Measurements from ENCODE around the gene HOXD11.

Gene HOXD11

DNA sequence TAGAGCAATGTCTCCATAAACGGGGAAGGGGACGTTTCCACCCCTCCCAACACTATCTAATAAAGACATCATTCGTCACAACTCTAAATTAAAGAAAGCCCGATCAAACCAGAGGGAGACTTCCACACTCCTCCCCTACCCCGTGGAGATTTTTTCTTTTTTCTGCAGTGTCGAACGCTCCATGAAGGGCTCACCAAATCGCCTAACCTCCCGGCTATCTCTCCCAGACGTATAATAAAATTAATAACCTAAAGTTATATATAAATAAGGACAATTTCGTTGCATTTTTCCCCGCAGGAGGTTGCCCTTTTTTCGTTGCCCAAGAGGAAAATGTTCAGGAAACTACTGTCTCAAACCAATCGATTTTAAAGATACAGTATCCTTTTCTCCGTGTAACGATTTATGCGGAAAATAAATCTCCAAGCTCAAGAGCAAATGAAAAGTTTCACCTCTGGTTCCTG is 25.7 kb upstream of the HOXD11 start:
- DNase-seq (ENCODE audit: low read depth in 2 of 2): no peak

GRCh38 chr2:176081837-176082524 is 25.1 kb upstream of the HOXD11 start:
- DNase-seq (ENCODE audit: low read depth in 2 of 2): no peak

DNA sequence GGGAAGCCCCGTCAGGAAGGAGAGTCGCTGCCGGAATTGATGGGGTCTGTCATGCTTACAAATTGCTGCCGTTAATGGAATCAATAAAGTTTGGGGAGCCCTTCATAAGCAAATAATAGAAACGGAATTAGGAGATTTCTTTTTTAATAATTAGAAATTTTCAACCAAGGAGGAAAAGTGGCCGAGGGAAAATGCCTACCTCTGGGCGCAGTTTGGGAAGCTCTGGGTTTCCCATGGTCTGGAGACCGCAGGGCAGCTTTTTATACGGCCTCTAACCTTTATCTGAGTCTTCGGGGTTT is 24.6 kb upstream of the HOXD11 start:
- DNase-seq (ENCODE audit: low read depth in 2 of 2): no peak

DNA sequence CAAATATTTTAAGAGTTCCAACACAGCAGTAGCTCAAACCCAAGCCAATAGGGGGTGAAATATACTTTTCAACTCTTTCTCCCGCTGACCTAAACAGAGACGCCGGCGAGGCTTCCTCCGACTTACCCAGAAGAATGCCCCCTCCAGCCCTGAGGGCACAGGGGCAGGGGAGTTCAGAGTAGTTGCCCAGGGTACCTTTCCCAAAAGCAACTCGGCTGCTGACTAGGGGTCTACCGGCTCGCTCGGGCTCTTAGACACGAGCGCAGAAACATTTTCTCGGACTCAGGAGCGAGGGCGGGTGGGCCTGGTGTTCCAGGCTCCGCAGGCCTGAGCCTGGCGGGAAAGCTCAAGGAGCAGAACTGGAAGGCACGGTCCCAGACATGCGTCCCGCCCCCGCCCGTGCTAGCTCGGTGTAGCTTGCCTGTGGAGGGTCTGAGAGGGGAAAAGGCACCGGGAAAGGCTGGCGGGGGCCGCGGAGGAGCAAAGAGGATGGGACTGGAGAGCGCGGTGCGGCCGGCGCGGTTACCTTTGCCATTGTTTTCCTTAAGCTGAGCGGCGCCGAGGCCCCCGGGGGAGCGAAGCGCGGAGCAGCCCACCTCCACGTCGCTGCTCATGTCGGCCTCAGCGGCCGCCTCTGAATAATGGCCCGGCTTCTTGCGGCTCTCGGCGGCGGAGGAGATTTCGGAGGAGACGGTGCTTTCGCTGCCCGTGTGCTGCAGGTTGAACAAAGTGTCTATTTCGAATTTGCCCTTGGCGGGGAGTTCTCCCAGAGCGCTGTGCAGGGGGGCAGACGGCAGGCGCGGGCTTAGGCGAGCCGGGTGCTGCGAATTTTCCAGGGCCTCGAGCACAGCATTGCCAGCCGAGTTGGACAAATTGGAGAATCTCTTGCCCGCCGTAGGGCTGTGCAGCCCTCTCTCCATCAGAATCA is 24.0 kb upstream of the HOXD11 start:
- DNase-seq (ENCODE audit: low read depth in 2 of 2): no peak

DNA sequence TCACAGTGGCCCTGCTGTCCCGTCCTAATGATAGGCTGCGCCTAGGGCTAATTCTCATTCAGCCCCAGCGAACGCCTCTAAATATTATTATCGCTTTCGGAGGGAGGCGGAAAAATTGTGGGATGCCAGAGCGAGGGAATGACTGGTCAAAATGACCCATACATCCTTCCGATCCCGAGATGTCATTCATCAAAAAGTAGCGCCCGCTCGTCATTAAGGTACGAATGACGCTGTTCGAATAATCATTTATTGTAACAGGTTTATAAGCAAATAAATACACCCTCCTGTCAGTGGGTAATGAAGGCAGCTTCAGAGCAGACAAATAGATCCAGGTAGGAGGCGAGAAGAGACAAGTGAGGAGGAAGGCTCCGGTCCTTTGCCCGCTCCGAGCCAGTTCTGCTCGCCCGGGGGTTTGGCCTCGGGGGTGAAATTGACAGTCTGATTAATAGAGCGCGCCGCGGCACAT is 23.3 kb upstream of the HOXD11 start, which contains the start of gene EVX2:
EVX2 (minus strand) TSS at position 167 of the 466 bp plus-strand sequence. CDS start 186 bp downstream, outside the sequence.
- DNase-seq (ENCODE audit: low read depth in 2 of 2): no peak

DNA sequence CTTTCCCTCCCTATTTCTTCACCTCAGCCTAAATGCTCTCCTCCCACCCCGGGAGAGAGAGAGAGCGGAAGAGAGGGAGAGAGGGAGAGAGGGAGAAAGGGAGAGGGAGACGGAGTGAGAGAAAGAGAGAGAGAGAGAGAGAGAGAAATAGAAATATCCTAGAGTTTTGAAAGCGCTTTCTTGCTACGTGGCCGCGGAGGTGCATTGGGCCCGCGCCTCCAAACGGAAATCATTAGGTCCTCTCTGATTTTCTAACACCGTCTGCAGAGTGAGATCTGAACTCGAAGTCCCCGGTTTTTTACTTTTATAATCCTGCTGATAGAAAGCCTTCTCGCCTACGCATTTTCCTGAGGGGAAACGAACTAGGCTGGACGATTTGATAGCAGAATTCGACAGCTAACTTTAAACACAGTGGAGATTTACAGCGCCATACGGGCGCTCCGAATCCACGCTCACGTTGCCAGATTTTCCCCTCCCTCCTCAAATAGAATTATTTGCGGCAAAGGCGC is 22.4 kb upstream of the HOXD11 start:
- DNase-seq (ENCODE audit: low read depth in 2 of 2): no peak

DNA sequence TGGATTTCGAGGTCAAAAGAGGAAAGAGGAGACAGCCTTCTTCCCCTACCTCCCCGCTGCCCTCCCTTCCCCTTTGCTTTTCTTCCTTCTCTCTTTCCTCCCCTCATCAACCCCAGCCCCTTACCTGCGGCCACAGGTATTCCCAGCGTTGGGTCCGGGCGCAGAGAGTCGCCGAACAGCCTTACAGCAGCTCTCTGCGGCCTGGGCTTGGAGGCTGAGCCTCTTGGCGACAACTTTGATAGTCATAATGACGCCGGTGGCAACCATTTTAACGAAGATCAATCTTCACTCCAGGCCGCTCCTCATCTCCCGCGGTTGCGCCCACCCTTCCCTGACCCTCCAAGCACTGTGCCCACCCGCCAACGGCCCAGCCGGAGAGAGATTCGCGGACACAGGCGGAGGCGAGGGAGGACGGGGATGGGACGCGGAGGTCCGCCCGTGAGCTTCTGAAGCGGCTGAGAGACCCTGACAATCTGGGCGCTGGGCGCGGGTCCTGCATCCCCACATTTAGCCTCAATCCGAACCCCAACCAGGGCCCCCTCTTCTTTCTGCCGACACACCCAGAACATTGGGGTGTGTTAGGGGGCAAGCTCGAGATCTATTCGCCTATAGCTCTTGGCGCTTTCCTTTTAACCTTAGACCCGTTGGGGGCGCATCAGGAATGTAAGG is 21.8 kb upstream of the HOXD11 start:
- DNase-seq (ENCODE audit: low read depth in 2 of 2): no peak

DNA sequence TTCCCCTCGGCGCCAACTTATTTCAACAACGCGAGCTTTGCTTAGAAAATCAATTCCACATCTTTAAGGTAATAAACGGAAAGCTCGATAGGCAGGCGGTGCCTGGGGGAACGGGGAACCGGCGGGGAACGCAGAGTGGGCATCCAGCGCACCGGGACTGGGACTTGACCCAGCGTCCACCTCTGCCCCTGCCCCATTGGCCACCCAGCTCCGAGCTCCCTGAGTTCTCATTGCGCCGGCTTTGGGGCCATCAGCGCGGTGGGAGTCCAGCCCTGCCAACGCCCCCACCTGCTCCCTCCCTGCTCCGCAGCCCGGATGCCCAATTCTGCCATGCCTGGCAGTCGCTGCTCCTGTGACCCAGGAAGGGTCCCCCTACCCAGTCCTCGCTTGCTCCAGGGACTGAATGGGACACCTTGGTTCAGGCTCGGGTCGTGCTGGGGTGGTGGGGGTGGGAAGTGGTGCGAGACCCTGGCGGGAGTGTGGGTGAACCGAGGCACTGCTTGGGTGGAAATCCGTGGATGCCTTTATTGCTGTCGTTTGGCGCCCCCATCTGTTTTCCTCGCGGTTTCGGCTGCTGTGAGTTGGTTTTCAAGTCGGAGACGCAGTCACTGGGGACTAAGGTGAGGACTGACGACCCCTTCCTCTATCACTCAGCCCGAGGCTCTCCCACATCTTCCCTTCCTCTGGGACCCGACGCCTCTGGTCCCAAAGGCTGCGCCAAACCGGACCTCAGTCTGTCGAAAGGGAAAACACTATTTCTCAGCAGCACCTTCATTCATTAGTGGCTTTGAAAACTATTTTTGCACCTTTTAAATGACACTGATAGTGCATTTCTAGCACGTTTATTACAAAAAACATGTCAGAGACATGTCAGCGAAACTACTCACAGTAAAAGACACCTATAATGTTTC is 21.0 kb upstream of the HOXD11 start:
- no peak for DNase-seq (ENCODE audit: low read depth in 2 of 2)

GRCh38 chr2:176087330-176088047 is 19.6 kb upstream of the HOXD11 start:
- DNase-seq (ENCODE audit: low read depth in 2 of 2): no peak

GRCh38 chr2:176088048-176088936 is 18.8 kb upstream of the HOXD11 start:
- no peak for DNase-seq (ENCODE audit: low read depth in 2 of 2)

DNA sequence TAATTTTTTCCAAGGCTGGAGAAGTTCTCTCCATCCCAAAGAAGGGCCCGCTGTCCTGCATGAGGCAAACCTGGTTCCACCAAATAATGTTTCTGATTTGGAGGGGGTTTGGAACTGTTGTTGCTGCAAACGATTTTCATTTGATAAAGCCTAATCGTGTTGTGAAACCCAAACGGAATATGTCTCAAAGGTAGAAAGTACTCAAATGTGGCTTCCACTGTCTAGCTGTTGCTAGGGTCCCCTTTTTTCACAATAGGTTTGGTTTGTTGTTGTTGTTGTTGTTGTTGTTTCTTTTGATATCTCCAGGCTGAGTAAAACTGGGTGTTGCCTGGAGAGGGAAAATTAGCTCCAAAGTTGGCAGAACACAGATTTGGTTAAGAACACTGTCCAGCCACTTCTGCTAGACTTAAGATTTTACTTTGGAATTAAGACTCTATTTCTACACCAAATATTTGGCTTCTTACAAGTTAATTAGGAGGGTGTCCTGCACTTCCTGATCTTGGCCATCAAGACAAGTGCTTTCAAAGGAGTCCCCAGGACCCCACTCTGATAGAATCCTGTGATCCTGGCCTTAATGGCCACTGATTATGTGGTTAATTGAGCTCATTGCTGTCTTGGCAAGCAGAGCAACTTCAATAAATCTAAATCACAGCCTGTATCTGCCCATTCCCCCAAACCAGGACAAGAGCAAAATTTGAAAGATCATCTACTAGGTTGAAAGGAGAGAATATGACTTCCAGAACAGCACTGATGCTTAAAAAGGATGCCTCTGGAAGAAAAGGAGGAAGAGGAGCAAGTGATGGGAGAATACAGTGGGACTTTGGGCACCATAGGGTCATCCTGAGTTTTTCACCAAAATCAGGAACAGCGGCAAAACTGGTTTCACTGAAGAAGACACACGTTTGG is 17.9 kb upstream of the HOXD11 start:
- no peak for DNase-seq (ENCODE audit: low read depth in 2 of 2)

DNA sequence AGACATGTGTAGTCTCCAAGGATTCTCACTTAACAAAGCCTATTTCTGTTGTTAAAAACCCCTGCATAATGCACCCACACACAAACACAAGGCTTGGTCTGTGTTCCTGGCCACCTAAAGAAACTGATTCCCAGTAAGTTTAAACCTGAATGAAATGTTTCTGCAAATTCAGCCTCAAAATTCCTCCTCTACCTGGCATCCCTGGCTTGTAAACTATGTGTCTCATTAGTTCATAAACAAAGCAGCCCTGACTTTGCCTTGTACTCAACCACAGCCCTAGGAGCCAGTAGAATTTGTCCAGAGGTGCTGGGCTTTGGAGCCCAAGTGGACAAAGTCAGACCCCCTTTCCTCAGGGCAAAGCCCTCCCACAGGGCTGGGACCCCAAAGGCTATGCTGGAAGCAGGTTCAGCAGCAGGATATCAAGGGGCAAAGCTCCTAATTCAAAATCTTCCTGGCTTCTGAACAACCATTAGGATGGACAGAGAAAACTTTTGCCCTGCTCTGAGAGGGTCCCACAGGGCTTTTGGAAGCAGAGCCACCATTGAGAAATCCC is 17.2 kb upstream of the HOXD11 start:
- DNase-seq (ENCODE audit: low read depth in 2 of 2): no peak

- DNase-seq (ENCODE audit: low read depth in 2 of 2): no peak
These were observed 16.2 kb upstream of the HOXD11 start for GRCh38 chr2:176090862-176091261.

- DNase-seq (ENCODE audit: low read depth in 2 of 2): no peak
These were observed 15.5 kb upstream of the HOXD11 start for GRCh38 chr2:176091329-176092258.

- no peak for DNase-seq (ENCODE audit: low read depth in 2 of 2)
These were observed 14.6 kb upstream of the HOXD11 start, which contains the start of gene HOXD13 for GRCh38 chr2:176092270-176093144. Gene HOXD13, plus strand, starts transcription at chr2:176092721. Its CDS starts 170 bp downstream, at chr2:176092891.

Measured in stimulated activated CD4-positive, alpha-beta T cell treated with anti-CD3 and anti-CD28 coated beads, Interleukin-12 subunit alpha, Interleukin-12 subunit beta, amount 100 ng/mL, for 24 hours (primary cell).